Activated T-helper 1 cell treated with Interleukin-2 at 50 U/mL for 16 hours (primary cell): Measurements from ENCODE around the gene SLC27A5.
"Not testable (repeated sequence)": the region's sequence is repeated elsewhere in the genome, so short reads cannot be mapped to it uniquely, and the experiment has no call there.

Experiments used
- DNase-seq: peaks from one replicate; pipeline ENCODE4 v3.0.0-alpha.2; 2020; ENCODE audit warnings: low read depth

SLC27A5 gene

GRCh38 chr19:58550362-58551122, 38.8 kb upstream of the SLC27A5 start:
- DNase-seq: no peak

- DNase-seq: no peak
Observed at GRCh38 chr19:58549664-58550361, 38.0 kb upstream of the SLC27A5 start.

GRCh38 chr19:58548859-58549663, 37.3 kb upstream of the SLC27A5 start:
- DNase-seq: no peak

- no peak for DNase-seq
Observed at GRCh38 chr19:58547323-58548312, 35.8 kb upstream of the SLC27A5 start.

GRCh38 chr19:58546019-58546530, 34.3 kb upstream of the SLC27A5 start:
- DNase-seq: no peak

- DNase-seq: no peak
Observed at GRCh38 chr19:58545286-58546018, 33.7 kb upstream of the SLC27A5 start.

- DNase-seq: peak; percentile 75
Observed at GRCh38 chr19:58544591-58545285, 32.9 kb upstream of the SLC27A5 start.

- peak; percentile 100 for DNase-seq
Observed at GRCh38 chr19:58543826-58544590, 32.2 kb upstream of the SLC27A5 start, which contains the start of gene TRIM28. Gene TRIM28, plus strand, starts transcription at chr19:58544064. Its CDS starts 694 bp downstream, at chr19:58544758.

GRCh38 chr19:58542641-58543372, 31.0 kb upstream of the SLC27A5 start:
- DNase-seq: not testable (repeated sequence)

- not testable (repeated sequence) for DNase-seq
Observed at GRCh38 chr19:58539169-58539559, 27.4 kb upstream of the SLC27A5 start.

GRCh38 chr19:58538257-58539168, 26.7 kb upstream of the SLC27A5 start:
- no peak for DNase-seq

- no peak for DNase-seq
Observed at GRCh38 chr19:58536852-58537798, 25.3 kb upstream of the SLC27A5 start.

GRCh38 chr19:58535857-58536256, 24.1 kb upstream of the SLC27A5 start:
- DNase-seq: no peak

- DNase-seq: no peak
Observed at GRCh38 chr19:58531034-58531840, 19.4 kb upstream of the SLC27A5 start.

- no peak for DNase-seq
Observed at GRCh38 chr19:58529405-58529804, 17.6 kb upstream of the SLC27A5 start.
